Loucy (cell line): ENCODE measurements around the gene GAB1.

Experiments used
- CTCF ChIP-seq: fragments of 200-600 bp; sonication (generic); conservative IDR thresholded peaks from 2 replicates; pipeline ENCODE4 v1.5.1; 2014; ENCODE audit warnings: mild to moderate bottlenecking, antibody characterized with exemption, low read length
- EZH2phosphoT487 ChIP-seq: fragments of 200-600 bp; IDR thresholded peaks from 2 replicates; pipeline ENCODE4 v1.6.1; 2018; ENCODE audit warnings: antibody characterized with exemption, mild to moderate bottlenecking, moderate library complexity, borderline replicate concordance

GRCh38 chr4:143326735-143327134 is 9.9 kb upstream of the GAB1 start:
- TF ChIP-seq CTCF, result no peak
- no peak for TF ChIP-seq EZH2phosphoT487
